HepG2 (cell line): ENCODE data around the gene APBB2. TPM values are rescaled to one million over a fixed set of nuclear protein-coding genes. Genes with fewer than 3 reads are reported as not detected.

Experiments used
- ATAC-seq: fragments of 200-7000 bp; cut with Tn5 transposase; 3 replicates; pipeline ENCODE4 v1.9.1; 2020; ENCODE audit warnings: mild to moderate bottlenecking, moderate library complexity
- BruUV-seq: library from RNA; stranded (reverse); fragments of 400-500 nt; replicated peaks from 2 replicates; lab custom pipeline; 2021; lab: Mats Ljungman, UMichigan
- CTCF ChIA-PET: fragments of 300-600 bp; formaldehyde crosslinking; extraction: SDS; loops from one replicate; lab custom pipeline; 2021; ENCODE audit warnings: low total read pairs, inconsistent platforms, low intra/inter-chr PET ratio; lab: Yijun Ruan, JAX
- POLR2A ChIA-PET: fragments of 350-600 bp; sonication (Branson Sonifier 250); formaldehyde crosslinking; loops from one replicate; lab custom pipeline; 2020; ENCODE audit warnings: antibody characterized with exemption, inconsistent platforms; lab: Yijun Ruan, JAX
- DNase-seq: peaks from one replicate; pipeline ENCODE4 v3.0.0-alpha.2; 2015; ENCODE audit warnings: low spot score
- FAIRE-seq: peaks from 3 replicates; lab custom pipeline; 2011; peaks lifted over from hg19 to GRCh38; lab: Jason Lieb, UNC
- H2AFZ ChIP-seq: one replicate; pipeline ENCODE4 v1.6.1; 2011; ENCODE audit warnings: low read length, inconsistent platforms
- H3K27ac ChIP-seq: fragments of 300-600 bp; 3 replicates; pipeline ENCODE4 v1.8.0; 2011; ENCODE audit warnings: mixed run types, mild to moderate bottlenecking, mixed read lengths, low read length, inconsistent platforms; ENCODE audit not compliant: insufficient read depth; ENCODE audit errors: extremely low read length
- H3K27me3 ChIP-seq, 2 experiments: fragments of 200-600 bp in 1 of 2; 2 replicates in 1 of 2; 3 replicates in 1 of 2; pipeline versions ENCODE4 v1.6.0 to v1.8.0; 2011; ENCODE audit warnings: low read length in 2 of 2, mild to moderate bottlenecking in 2 of 2, moderate library complexity in 2 of 2, inconsistent platforms in 1 of 2; ENCODE audit not compliant: insufficient read depth in 2 of 2, control insufficient read depth in 1 of 2
- H3K36me3 ChIP-seq, 2 experiments: fragments of 200-600 bp in 1 of 2; replicated peaks in 1 of 2; 2 replicates in 1 of 2; 3 replicates in 1 of 2; pipeline versions ENCODE4 v1.5.1 to v1.8.0; 2011; ENCODE audit warnings: low read length in 2 of 2, inconsistent platforms in 1 of 2; ENCODE audit not compliant: insufficient read depth in 2 of 2, control insufficient read depth in 1 of 2
- H3K4me1 ChIP-seq: 2 replicates; pipeline ENCODE4 v1.5.1; 2012; ENCODE audit warnings: low read length, inconsistent platforms; ENCODE audit not compliant: insufficient read depth
- H3K4me2 ChIP-seq: 2 replicates; pipeline ENCODE4 v1.6.0; 2011; ENCODE audit warnings: low read depth, low read length, inconsistent platforms
- H3K4me3 ChIP-seq, 3 experiments: fragments of 200-600 bp in 1 of 3; sonication (generic), shearing (Covaris generic) in 1 of 3; replicated peaks in 1 of 3; 2 replicates each; pipeline ENCODE4 v1.5.1; 2011 to 2016; ENCODE audit warnings: low read length in 3 of 3, inconsistent platforms in 2 of 3, low read depth in 2 of 3, mild to moderate bottlenecking in 2 of 3, control low read depth in 1 of 3, mixed read lengths in 1 of 3; ENCODE audit not compliant: insufficient read depth in 1 of 3
- H3K79me2 ChIP-seq: one replicate; pipeline ENCODE4 v1.6.1; 2011; ENCODE audit warnings: low read length, inconsistent platforms; ENCODE audit not compliant: insufficient read depth
- H3K9ac ChIP-seq: 2 replicates; pipeline ENCODE4 v1.6.0; 2011; ENCODE audit warnings: mild to moderate bottlenecking, low read depth, low read length, inconsistent platforms; ENCODE audit not compliant: insufficient read depth
- H3K9me3 ChIP-seq: 2 replicates; pipeline ENCODE4 v1.5.1; 2012; ENCODE audit warnings: mild to moderate bottlenecking, low read length
- H4K20me1 ChIP-seq: 2 replicates; pipeline ENCODE4 v1.6.0; 2011; ENCODE audit warnings: inconsistent platforms, mild to moderate bottlenecking, low read length, moderate library complexity; ENCODE audit not compliant: insufficient read depth
- SMAD9 ChIP-seq: sonication (generic); formaldehyde crosslinking; IDR thresholded peaks from 2 replicates; pipeline ENCODE4 v1.5.1; 2020; ENCODE audit warnings: mild to moderate bottlenecking, missing genetic modification reagents
- SMC3 ChIP-seq: IDR thresholded peaks from 2 replicates; pipeline ENCODE4 v1.6.1; 2011; ENCODE audit warnings: low read length, improper control_type of control experiment
- ZNF343 ChIP-seq: sonication (generic); formaldehyde crosslinking; IDR thresholded peaks from 2 replicates; pipeline ENCODE4 v1.4.0; 2020; ENCODE audit warnings: mild to moderate bottlenecking, missing genetic modification reagents
- ZNF530 ChIP-seq: sonication (generic); formaldehyde crosslinking; IDR thresholded peaks from 2 replicates; pipeline ENCODE4 v1.5.0; 2020; ENCODE audit warnings: low read depth, mild to moderate bottlenecking, missing genetic modification reagents
- ZNF558 ChIP-seq: sonication (generic); formaldehyde crosslinking; IDR thresholded peaks from 2 replicates; pipeline ENCODE4 v1.9.0; 2022; ENCODE audit warnings: mild to moderate bottlenecking, missing genetic modification reagents, borderline replicate concordance
- WGBS: methylation state at CpG from one replicate; pipeline ENCODE4 v1.1.6; 2017; ENCODE audit warnings: low lambda C conversion rate; 5-methylcytosine and 5-hydroxymethylcytosine counted together
- in situ Hi-C: cut with HindIII; loops from 2 replicates; pipeline ENCODE4 v1.10.0; 2017; ENCODE audit warnings: low pct_unique_long_range_greater_than_20kb; ENCODE audit not compliant: extremely low pct_ligation_motif_present
- intact Hi-C: fragments of 100-400 bp; cut with micrococcal nuclease; formaldehyde crosslinking; loops from one replicate; pipeline ENCODE4 v1.10.0; 2022; ENCODE audit not compliant: unreplicated experiment
- polyA plus RNA-seq, 8 experiments: library from polyadenylated mRNA; depleted of rRNA in 3 of 8; stranded (reverse) in 7 of 8; unstranded in 1 of 8; fragments of >200 nt; fragmentation: Illumina TruSeq in 4 of 8; extraction: Trizol in 4 of 8; gene quantifications; 2 replicates each; pipeline versions ENCODE4 v1.2.1 to v1.2.3, GENCODE V29; 2011 to 2016; ENCODE audit warnings: low read depth in 4 of 8, missing spikeins in 1 of 8, mixed read lengths in 1 of 8; ENCODE audit not compliant: insufficient read depth in 1 of 8
- total RNA-seq, 5 experiments: library from RNA; depleted of rRNA; stranded (reverse); fragments of >200 nt; fragmentation: Illumina TruSeq; extraction: Trizol; gene quantifications; 2 replicates each; pipeline ENCODE4 v1.2.3, GENCODE V29; 2016; ENCODE audit warnings: low read depth in 1 of 5
- TF ChIP-seq, protein P1 (sequence below): sonication (generic); formaldehyde crosslinking; IDR thresholded peaks from 2 replicates; pipeline ENCODE4 v1.4.0; 2020; ENCODE audit warnings: missing genetic modification reagents
- TF ChIP-seq, protein P2 (sequence below): sonication (generic); formaldehyde crosslinking; IDR thresholded peaks from 2 replicates; pipeline ENCODE4 v1.5.0; 2020; ENCODE audit warnings: mild to moderate bottlenecking, low read depth, missing genetic modification reagents, borderline replicate concordance
- TF ChIP-seq, protein P3 (sequence below): sonication (generic); formaldehyde crosslinking; IDR thresholded peaks from 2 replicates; pipeline ENCODE4 v1.4.0; 2020; ENCODE audit warnings: missing genetic modification reagents; ENCODE audit errors: not compliant biosample characterization
- TF ChIP-seq, protein P4 (sequence below): IDR thresholded peaks from 2 replicates; pipeline ENCODE4 v1.6.1; 2016; ENCODE audit warnings: missing biosample characterization, missing genetic modification reagents, low read depth
- TF ChIP-seq, protein P5 (sequence below): sonication (generic); formaldehyde crosslinking; IDR thresholded peaks from 2 replicates; pipeline ENCODE4; 2020; ENCODE audit warnings: missing genetic modification reagents, mild to moderate bottlenecking, borderline replicate concordance
- TF ChIP-seq, protein P6 (sequence below): sonication (generic); formaldehyde crosslinking; IDR thresholded peaks from 2 replicates; pipeline ENCODE4 v1.5.1; 2020; ENCODE audit warnings: mild to moderate bottlenecking, moderate library complexity, missing genetic modification reagents

Gene APBB2
- total and polyA plus RNA-seq, 2 of the 13 experiments (the other 11 are each of a cell fraction or from before 2014, with no cell fraction given) = 11.7 to 17.0 TPM

DNA sequence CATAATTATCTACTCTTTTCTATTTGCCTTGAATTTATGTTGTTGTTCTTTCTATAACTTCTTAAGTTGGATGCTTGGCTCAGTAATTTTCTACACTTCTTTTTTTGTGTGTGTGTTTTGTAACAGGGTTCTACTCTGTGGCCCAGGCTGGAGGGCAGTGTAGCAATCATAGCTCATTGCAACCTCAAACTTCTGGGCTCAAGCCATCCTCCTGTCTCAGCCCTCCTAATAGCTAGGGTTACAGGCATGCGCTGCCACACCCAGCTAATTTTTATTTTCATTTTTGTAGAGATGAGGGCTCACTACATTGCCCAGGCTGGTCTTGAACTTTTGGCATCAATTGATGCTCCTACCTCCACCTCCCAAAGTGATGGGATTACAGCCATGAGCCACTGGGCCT is 21.7 kb upstream of the APBB2 start (continued):
- TF ChIP-seq, protein P1, sequence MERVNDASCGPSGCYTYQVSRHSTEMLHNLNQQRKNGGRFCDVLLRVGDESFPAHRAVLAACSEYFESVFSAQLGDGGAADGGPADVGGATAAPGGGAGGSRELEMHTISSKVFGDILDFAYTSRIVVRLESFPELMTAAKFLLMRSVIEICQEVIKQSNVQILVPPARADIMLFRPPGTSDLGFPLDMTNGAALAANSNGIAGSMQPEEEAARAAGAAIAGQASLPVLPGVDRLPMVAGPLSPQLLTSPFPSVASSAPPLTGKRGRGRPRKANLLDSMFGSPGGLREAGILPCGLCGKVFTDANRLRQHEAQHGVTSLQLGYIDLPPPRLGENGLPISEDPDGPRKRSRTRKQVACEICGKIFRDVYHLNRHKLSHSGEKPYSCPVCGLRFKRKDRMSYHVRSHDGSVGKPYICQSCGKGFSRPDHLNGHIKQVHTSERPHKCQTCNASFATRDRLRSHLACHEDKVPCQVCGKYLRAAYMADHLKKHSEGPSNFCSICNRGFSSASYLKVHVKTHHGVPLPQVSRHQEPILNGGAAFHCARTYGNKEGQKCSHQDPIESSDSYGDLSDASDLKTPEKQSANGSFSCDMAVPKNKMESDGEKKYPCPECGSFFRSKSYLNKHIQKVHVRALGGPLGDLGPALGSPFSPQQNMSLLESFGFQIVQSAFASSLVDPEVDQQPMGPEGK (CRISPR knock-in tag) = no peak
- TF ChIP-seq SMC3 (no peak), ZNF343 (CRISPR knock-in tag) (no peak), SMAD9 (no peak)
- TF ChIP-seq, protein P2, sequence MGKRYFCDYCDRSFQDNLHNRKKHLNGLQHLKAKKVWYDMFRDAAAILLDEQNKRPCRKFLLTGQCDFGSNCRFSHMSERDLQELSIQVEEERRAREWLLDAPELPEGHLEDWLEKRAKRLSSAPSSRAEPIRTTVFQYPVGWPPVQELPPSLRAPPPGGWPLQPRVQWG (CRISPR knock-in tag) = no peak

DNA sequence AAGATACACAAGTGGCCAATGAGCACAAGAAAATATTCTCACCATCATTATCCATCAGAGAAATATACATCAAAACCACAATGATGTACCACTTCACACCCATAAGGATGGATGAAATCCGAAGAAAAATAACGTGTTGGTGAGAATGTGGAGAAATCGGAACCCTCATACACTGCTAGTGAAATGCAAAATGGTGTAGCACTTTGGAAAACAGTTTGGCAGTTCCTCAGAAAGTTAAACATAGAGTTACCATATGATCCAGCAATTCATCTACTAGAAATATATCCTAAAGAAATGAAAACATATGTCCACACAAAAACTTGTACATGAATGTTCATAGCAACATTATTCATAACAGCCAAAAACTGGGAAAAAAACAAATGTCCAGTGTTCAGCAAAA is 18.5 kb upstream of the APBB2 start:
- in situ Hi-C loops (no loop called here), intact Hi-C loops (loop anchor here (5.0 kb wide), 1 partner anchor 306 kb away; no protein-coding TSS in a partner anchor)
- 28% methylated on average over 3 of the region's 3 CpGs for WGBS
- H3K27ac ChIP-seq = no peak overlapping the region
- H2AFZ ChIP-seq = no peak overlapping the region
- BruUV-seq = no TSS peak
- POLR2A ChIA-PET = no interaction called here
- H3K9me3 ChIP-seq = no peaks in the 10 kb centered on the region
- H4K20me1 ChIP-seq = no peaks in the 10 kb centered on the region
- DNase-seq (no peak), FAIRE-seq (no peak), ATAC-seq (no peak)
- no peaks in the 10 kb centered on the region for H3K4me1 ChIP-seq
- H3K4me3 ChIP-seq = no peak overlapping the region
- TF ChIP-seq, protein P3, sequence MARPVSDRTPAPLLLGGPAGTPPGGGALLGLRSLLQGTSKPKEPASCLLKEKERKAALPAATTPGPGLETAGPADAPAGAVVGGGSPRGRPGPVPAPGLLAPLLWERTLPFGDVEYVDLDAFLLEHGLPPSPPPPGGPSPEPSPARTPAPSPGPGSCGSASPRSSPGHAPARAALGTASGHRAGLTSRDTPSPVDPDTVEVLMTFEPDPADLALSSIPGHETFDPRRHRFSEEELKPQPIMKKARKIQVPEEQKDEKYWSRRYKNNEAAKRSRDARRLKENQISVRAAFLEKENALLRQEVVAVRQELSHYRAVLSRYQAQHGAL (CRISPR knock-in tag) = no peak
- TF ChIP-seq, protein P4, sequence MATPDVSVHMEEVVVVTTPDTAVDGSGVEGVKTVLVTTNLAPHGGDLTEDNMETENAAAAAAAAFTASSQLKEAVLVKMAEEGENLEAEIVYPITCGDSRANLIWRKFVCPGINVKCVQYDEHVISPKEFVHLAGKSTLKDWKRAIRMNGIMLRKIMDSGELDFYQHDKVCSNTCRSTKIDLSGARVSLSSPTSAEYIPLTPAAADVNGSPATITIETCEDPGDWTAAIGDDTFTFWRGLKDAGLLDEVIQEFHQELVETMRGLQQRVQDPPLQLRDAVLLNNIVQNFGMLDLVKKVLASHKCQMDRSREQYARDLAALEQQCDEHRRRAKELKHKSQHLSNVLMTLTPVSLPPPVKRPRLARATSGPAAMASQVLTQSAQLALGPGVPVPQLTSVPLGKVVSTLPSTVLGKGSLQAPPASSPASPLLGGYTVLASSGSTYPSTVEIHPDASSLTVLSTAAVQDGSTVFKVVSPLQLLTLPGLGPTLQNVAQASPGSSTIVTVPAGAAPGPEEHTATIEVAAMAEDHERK (CRISPR knock-in tag) = no peak
- TF ChIP-seq, protein P5, sequence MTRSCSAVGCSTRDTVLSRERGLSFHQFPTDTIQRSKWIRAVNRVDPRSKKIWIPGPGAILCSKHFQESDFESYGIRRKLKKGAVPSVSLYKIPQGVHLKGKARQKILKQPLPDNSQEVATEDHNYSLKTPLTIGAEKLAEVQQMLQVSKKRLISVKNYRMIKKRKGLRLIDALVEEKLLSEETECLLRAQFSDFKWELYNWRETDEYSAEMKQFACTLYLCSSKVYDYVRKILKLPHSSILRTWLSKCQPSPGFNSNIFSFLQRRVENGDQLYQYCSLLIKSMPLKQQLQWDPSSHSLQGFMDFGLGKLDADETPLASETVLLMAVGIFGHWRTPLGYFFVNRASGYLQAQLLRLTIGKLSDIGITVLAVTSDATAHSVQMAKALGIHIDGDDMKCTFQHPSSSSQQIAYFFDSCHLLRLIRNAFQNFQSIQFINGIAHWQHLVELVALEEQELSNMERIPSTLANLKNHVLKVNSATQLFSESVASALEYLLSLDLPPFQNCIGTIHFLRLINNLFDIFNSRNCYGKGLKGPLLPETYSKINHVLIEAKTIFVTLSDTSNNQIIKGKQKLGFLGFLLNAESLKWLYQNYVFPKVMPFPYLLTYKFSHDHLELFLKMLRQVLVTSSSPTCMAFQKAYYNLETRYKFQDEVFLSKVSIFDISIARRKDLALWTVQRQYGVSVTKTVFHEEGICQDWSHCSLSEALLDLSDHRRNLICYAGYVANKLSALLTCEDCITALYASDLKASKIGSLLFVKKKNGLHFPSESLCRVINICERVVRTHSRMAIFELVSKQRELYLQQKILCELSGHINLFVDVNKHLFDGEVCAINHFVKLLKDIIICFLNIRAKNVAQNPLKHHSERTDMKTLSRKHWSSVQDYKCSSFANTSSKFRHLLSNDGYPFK (CRISPR knock-in tag) = no peak
- no peak for TF ChIP-seq ZNF558
- TF ChIP-seq, protein P6, sequence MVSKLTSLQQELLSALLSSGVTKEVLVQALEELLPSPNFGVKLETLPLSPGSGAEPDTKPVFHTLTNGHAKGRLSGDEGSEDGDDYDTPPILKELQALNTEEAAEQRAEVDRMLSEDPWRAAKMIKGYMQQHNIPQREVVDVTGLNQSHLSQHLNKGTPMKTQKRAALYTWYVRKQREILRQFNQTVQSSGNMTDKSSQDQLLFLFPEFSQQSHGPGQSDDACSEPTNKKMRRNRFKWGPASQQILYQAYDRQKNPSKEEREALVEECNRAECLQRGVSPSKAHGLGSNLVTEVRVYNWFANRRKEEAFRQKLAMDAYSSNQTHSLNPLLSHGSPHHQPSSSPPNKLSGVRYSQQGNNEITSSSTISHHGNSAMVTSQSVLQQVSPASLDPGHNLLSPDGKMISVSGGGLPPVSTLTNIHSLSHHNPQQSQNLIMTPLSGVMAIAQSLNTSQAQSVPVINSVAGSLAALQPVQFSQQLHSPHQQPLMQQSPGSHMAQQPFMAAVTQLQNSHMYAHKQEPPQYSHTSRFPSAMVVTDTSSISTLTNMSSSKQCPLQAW = no peak
- no peak for TF ChIP-seq ZNF530
- H3K27me3 ChIP-seq = no peaks in the 10 kb centered on the region
- H3K79me2 ChIP-seq = no peaks in the 10 kb centered on the region
- CTCF ChIA-PET = interaction anchor here (0.6 kb wide), 1 partner anchor 257 kb away, joined by 3 read pairs; no protein-coding TSS in a partner anchor
- no peaks in the 10 kb centered on the region for H3K36me3 ChIP-seq
- no peak overlapping the region for H3K4me2 ChIP-seq
- H3K9ac ChIP-seq = no peak overlapping the region
